GM18499 (cell line): ENCODE measurements around the gene ERI3.

Experiments
- ATAC-seq: cut with Tn5 transposase; IDR thresholded peaks from one replicate; pipeline ENCODE4 v1.9.1; 2021; ENCODE audit warnings: moderate number of reproducible peaks; ENCODE audit not compliant: insufficient read depth, unreplicated experiment

ERI3 gene

DNA sequence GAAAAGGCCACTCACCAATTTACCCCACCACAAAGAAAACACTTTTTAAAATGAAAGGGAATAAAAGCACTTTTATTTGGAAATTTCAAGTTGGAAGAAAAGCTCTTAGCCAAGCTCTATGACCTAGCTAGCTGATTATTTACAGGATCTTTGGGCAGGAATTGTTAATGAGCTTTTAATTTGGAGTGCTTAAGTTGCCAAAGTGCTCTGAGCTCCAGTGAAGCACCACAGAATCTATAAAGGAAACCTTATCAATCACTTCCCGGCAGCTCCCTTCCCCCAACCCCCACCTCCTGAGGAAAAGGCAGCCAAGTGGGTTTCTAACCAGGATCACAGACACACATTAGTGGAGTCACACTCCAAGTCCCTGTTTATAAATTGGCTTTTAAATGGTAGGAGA lies 1.5 kb downstream of the ERI3 start:
- ATAC-seq: no peak

DNA sequence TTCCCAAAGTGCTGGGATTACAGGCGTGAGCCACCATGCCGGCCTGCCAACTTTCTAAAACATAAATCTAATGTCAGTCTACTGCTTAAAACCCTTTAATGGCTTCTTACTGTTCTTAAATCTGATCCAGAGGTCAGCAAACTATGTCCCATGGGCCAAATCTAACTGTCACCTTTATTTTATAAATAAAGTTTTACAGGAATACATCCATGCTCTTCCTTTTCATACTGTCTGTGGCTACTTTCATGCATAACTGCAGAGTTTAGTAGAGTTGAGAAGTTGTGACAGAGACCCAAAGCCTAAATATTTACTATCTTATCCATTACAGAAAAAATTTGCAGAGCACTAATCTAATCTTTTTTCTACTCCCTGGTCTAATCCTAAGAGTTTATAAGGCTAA lies 3.8 kb downstream of the ERI3 start:
- no peak for ATAC-seq

DNA sequence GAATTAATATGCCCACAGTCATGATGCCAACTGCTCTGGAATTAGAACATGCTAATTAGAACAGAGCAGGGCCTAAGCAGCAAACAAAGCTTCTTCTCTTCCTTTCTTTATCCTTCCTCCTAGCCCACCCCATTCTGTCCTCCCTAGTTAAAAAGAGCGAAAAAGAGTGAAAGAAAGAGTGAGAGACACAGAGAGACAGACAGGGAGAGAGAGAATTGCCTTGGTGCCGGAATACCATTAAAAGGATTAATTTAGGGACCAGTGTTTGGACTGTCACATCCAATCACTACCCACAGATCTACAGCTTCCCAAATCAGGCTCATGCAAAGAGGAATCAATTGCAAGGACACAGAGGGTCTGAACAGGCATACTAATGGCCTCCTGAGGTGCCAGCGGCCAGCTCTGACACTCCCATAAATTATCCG lies 7.0 kb downstream of the ERI3 start:
- ATAC-seq: no peak

- no peak for ATAC-seq
Observed at GRCh38 chr1:44347280-44347679, 7.8 kb downstream of the ERI3 start.

GRCh38 chr1:44346878-44347277 lies 8.2 kb downstream of the ERI3 start:
- no peak for ATAC-seq

DNA sequence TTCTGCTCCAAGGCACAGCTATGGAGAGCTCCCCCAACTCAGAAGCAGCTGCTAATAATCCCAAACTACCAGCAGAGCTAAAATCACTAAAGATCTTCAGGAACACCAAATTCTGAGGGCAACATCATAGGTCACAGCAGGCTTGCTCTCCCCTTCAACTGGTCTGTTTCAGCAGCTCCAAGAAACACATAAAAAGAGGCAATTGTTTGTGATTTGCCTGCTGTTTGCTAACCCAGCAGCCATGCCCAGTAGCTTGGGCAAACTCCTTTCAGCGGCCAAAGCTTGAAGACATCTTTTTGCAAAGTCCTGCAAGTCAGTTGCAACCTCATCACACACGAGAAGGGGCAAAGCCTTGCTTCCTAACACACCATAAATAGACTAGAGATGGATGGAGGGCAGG lies 8.9 kb downstream of the ERI3 start:
- ATAC-seq: no peak

DNA sequence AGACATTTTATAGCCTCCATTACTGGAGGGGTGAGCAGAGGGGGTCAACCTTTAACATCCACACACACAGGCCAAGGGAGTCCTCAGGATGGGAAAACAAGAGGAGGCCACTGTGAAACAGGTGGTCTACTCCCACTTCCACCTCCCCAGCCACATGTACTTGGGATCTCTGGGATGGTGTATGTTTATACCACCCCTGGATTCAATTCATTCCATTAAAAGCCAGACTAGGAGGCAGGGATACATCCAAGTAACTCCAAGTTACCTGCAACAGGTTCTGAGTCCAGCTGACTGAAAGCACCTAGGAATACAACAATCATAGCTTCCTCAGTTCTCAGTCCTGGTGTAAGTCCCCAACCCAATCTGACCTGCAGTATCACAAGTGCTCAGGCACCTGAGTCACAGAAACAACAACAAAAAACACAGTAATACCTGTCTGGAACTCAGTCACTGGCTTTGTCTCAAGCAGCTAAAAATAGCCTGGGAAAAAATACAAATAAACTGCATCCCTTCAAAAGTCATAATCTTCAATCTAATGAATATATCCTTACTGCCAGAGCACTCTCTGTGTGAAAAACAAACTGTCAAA lies 9.8 kb downstream of the ERI3 start:
- no peak for ATAC-seq

DNA sequence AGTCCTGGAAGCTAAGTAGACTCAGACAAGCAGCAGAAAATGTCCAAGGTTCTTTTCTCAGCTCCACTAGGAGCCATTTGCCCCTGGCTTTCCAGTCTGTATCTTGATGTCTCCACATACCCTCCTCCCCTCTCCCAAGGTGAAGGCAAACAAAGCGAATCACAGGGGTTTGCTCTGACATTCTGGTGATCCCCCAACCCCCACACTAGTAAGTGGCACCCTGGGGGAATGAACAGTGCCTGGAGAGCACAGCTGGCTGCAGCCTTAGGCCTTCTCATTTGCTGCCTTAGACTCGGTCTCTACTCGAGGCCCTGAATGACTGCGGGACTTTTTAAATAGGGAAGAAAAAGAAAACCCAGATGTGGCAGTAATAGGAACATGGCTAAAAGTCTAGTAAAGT lies 15.3 kb downstream of the ERI3 start:
- no peak for ATAC-seq

- ATAC-seq: no peak
Observed at GRCh38 chr1:44338136-44338535, 16.9 kb downstream of the ERI3 start.

DNA sequence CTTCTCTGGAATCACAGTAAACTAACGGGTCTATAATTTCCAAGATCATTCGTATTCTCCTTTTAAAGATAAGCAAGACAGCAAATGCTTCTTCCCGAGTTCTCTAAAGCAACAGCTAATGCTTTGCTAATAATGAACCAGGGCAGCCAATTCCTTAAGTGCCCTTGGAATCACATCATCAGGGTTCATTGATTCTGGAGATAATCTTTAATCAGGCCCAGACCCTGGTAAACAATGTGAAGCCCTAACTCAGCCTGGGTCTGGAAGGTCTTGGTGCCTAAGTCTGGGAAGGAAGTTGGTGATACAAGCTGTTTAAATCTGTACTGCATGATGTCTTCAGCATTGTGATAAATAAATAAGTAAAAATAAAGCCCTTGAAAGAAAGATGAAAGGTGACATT lies 18.4 kb downstream of the ERI3 start:
- ATAC-seq: no peak

DNA sequence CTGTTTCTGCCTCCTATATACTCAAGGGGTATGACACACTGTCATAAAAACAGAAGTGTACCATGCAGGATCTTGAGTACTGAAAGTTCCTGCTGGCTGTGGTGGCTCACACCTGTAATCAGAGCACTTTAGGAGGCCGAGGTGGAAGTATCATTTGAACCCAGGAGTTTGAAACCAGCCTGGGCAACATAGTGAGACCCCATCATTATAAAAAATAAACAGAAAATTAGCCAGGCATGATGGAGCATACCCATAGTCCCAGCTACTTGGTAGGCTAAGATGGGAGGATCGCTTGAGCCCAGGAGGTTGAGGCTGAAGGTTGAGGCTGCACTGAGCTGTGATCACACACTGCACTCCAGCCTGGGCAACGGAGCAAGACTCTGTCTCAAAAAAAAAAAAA lies 20.1 kb downstream of the ERI3 start:
- no peak for ATAC-seq

DNA sequence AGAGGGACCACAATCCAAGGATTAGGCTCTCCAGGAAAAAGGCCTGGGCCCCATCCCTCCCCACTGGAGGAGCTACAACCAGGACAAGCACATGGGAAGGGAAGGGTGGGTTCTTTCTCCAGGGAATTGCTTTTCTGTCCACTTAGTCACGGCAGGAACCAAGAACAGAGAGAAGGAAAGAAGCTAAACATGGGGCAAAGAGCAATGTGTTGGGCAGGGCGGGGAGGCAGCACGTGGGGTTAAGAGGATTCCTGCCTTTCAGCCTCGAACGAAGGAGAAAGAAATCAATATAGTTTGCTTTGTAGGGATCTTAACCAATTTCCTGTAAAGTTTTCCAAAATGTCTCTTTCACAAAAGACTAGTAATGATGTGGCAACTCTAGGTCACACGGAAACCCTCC lies 21.7 kb downstream of the ERI3 start:
- ATAC-seq: no peak

DNA sequence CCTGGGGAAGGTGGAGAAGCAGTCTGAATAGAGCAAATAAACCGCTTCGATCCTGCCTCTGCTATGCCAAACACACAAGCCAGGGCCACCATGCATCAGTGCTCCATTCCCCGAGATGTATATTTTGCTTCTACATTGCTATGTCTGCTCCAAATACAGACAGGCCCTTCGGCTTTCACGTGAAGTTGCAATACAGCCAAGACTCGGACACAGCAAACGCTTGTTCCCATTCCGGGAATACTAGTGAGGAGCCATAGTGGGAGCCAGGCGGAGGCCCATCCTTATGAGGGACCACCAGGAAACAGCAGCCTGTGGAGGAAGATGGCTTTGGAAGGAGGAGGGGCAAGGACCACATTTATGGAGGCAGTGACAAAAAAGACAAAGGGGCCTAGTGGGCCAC lies 22.6 kb downstream of the ERI3 start:
- no peak for ATAC-seq

DNA sequence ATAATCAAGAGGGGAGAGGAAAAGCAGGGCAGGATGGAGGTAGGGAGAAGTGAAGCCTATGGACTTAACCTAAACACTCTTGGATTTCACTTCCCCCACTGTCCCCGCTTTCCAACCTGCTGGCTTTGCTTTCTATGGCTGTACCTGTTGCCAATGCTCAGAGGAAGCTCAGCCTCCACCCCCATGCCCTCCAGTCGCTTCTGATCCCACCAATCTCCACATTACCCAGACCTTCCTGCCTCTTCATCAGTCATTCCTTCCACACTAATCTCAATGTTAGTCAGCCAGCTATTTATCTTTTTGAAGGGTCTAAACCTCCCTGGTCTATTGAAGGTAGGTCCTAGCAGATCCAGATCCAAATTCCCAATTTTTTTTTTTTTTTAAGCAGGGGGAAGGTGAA lies 24.1 kb downstream of the ERI3 start:
- ATAC-seq: no peak

GRCh38 chr1:44328671-44329416 lies 26.2 kb downstream of the ERI3 start:
- no peak for ATAC-seq

DNA sequence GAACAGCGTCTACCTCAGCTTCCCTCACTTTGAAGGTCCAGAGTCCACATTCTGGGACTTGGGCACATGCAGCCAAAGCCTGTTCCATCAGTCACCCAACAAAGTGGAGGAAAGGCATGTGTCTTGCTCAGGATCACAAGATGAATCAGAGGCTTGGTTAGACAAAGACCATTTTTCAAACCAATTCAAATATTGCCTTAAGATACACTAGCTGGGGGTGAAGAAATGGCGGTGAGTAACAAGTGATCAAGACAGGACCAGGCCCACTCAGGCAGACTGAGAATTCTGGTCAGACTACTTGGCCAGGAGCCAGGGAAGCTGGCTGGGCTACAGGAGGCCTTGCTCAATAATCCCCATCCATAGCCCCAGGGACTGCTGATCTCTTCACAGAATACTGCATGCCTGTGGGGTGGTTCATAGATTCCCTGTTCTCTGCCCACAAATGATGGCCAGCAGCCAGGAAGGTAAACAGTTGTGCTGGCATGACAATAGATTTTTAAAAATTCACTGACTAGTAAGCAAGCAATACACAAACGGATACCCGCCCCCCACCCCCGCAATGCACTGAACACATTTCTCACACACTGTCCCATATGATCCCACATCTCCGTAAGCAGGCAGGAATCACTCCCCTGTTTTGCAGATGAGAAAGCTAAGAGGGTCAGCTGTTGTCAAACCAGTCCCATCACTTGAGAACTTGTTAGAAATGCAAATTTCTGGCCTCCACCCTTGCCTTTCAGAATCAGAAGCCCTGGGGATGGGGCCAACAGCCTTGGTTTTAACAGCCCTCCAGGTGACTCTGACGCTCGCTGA lies 27.2 kb downstream of the ERI3 start:
- no peak for ATAC-seq

DNA sequence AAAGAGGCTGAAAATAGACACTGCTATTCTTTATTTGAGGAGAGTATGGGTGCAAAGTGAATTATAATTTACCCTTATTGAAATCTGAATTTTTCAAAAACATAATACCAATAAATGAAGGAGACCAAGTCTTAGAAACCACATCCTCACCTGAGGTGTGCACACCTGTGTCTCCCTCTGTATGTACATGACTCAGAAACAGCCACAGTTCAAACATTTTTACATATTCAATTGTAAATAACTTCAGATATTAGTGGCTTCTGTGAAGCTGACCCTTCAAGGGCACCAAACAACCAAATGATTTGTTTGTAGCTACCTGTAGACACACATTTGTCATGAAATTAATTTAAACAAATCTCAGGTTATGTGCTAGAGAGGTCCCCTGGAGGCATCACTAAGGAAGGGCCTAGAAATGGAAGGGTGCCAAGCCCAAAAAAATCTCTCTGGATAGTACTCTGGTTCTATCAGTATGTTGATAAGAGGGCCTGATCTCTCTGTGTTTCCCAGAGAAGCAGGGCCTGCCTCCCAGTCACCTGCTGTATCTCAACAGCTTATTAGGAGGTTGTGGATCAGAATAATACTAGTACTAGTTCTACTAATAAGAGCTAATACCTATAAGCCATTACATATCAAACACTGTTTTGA lies 28.1 kb downstream of the ERI3 start:
- ATAC-seq: no peak

DNA sequence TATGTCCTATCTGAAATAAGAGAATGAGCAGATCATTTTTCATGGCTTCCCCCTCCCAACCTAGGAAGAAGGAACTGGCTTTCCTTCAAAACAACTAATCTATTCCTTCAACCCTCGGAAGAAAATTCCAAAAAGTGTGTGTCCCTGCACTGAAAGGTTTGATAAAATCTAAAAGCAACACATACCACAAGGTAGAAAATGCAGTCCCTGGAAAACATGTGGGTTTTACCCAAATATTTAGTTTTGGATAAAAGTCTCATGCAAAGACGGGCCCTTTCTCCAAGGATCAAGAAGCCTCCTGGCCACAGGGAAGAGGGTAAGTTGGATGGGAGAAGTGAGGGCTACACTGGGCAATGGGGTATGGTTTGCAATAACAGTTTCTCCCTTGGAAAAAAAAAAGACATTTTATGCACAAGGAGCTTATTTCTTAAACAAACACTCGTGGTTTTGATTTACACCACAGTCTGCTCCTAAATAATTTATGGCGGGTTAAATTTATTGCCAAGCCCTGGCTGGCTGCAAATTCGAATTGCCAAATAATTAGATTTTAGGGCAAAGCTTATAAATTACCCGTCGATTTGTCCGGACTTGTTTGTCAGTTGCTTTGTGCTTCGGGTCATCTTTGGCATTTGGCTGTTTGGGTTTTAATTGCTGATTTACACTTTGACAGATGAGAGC lies 28.9 kb downstream of the ERI3 start:
- no peak for ATAC-seq

DNA sequence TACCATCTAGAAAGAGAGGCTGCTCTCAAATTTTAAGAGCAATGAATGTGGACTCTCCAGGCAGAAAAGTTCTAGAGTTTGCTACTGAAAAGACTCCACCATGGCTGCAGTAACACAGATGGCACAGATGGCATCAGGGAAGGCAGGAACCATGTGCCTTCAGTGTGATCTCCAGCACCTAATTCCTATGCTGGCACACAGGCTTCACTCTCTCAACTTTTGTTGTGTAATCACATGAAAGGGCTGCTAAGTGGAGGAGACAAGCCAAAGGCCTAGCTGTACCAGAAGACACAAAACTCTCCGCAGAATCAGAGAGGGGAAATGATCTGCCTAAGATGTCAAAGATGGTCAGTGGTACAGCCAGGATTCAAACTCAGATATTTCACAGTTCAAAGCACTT lies 31.1 kb downstream of the ERI3 start:
- no peak for ATAC-seq

DNA sequence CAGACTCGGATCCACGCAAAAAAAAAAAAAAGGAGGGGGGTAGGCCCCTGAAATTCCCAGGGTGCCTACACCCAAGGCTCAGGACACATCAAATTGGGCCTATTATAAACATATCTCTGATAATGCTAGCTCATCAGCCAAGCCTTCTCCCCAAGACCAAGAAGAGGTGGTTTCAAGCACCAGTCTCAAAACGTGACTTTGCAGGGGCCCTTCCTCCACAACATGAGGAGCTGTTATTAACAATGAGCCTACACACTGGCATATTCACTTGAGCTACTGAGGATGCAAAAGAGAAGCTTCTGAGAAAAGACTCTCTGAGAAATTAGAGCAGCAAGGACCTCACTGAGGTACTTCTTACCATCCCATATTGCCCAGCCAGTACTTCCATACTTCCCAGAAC lies 32.7 kb downstream of the ERI3 start:
- no peak for ATAC-seq
